Natural killer cell (primary cell): ENCODE results near the gene CPA5. TPM values are rescaled to one million over a fixed set of nuclear protein-coding genes. Genes with fewer than 3 reads are reported as not detected.

ENCODE experiments used
- ATAC-seq, 3 donors: fragments of 150-1000 bp in 2 of 3; fragments of 200-7000 bp in 1 of 3; cut with Tn5 transposase; 1 replicate in 1 of 3; 2 replicates in 2 of 3; pipeline ENCODE4 v1.10.0; 2021; ENCODE audit warnings: mild to moderate bottlenecking in 2 of 3, moderate library complexity in 2 of 3
- DNase-seq, 2 donors: peaks; one replicate each; pipeline versions ENCODE4 v3.0.0 to v3.0.0-alpha.2; 2013 to 2021; ENCODE audit warnings: mixed read lengths in 1 of 2
- H3K27ac ChIP-seq: one replicate; pipeline ENCODE4 v1.5.1; 2013; ENCODE audit warnings: mild to moderate bottlenecking, low read length
- H3K27me3 ChIP-seq: one replicate; pipeline ENCODE4 v1.6.1; 2013; ENCODE audit warnings: low read length; ENCODE audit not compliant: control insufficient read depth, insufficient read depth
- H3K36me3 ChIP-seq: one replicate; pipeline ENCODE4 v1.6.1; 2013; ENCODE audit warnings: low read length; ENCODE audit not compliant: control insufficient read depth, insufficient read depth
- H3K4me1 ChIP-seq: one replicate; pipeline ENCODE4 v1.6.1; 2013; ENCODE audit warnings: low read length; ENCODE audit not compliant: control insufficient read depth, insufficient read depth
- H3K4me3 ChIP-seq: one replicate; pipeline ENCODE4 v1.5.1; 2013; ENCODE audit warnings: low read length
- H3K9me3 ChIP-seq: one replicate; pipeline ENCODE4 v1.6.1; 2013; ENCODE audit warnings: low read length; ENCODE audit not compliant: control insufficient read depth, insufficient read depth
- H3K27ac Mint-ChIP-seq, 2 donors: one replicate each; pipeline ENCODE4 v1.8.0; 2022; ENCODE audit warnings: mild to moderate bottlenecking in 2 of 2, mixed read lengths in 2 of 2, moderate library complexity in 1 of 2
- H3K27me3 Mint-ChIP-seq, 2 donors: one replicate each; pipeline ENCODE4 v1.8.0; 2022; ENCODE audit warnings: low read depth in 2 of 2, mixed read lengths in 2 of 2
- H3K36me3 Mint-ChIP-seq: one replicate; pipeline ENCODE4 v1.8.0; 2022; ENCODE audit warnings: mixed read lengths
- H3K4me1 Mint-ChIP-seq, 2 donors: one replicate each; pipeline ENCODE4 v1.8.0; 2022; ENCODE audit warnings: mixed read lengths in 2 of 2
- H3K4me3 Mint-ChIP-seq: one replicate; pipeline ENCODE4 v1.8.0; 2022; ENCODE audit warnings: mild to moderate bottlenecking, moderate library complexity, mixed read lengths
- H3K9me3 Mint-ChIP-seq, 2 donors: one replicate each; pipeline ENCODE4 v1.8.0; 2022; ENCODE audit warnings: mixed read lengths in 2 of 2
- CTCF ChIP-seq: fragments of 200-600 bp; IDR thresholded peaks from one replicate; pipeline ENCODE4 v1.8.0; 2022; ENCODE audit warnings: antibody characterized with exemption
- WGBS: methylation state at CpG from one replicate; pipeline ENCODE4 v1.1.7; 2013; ENCODE audit warnings: missing lambda C conversion rate; ENCODE audit not compliant: insufficient coverage; 5-methylcytosine and 5-hydroxymethylcytosine counted together
- intact Hi-C: fragments of 100-400 bp; cut with micrococcal nuclease; formaldehyde crosslinking; loops from one replicate; pipeline ENCODE4 v1.14.2; 2022
- total RNA-seq, 4 donors: library from RNA; stranded (reverse); fragments of 120-200 nt in 1 of 4; gene quantifications; one replicate each; pipeline versions ENCODE4 v1.2.3 to v1.2.4, GENCODE V29; 2013 to 2022

CPA5 gene
- total RNA-seq, 3 donors from 2014 or later (not counting 1 experiment from before 2014, with no cell fraction given), result not detected

DNA sequence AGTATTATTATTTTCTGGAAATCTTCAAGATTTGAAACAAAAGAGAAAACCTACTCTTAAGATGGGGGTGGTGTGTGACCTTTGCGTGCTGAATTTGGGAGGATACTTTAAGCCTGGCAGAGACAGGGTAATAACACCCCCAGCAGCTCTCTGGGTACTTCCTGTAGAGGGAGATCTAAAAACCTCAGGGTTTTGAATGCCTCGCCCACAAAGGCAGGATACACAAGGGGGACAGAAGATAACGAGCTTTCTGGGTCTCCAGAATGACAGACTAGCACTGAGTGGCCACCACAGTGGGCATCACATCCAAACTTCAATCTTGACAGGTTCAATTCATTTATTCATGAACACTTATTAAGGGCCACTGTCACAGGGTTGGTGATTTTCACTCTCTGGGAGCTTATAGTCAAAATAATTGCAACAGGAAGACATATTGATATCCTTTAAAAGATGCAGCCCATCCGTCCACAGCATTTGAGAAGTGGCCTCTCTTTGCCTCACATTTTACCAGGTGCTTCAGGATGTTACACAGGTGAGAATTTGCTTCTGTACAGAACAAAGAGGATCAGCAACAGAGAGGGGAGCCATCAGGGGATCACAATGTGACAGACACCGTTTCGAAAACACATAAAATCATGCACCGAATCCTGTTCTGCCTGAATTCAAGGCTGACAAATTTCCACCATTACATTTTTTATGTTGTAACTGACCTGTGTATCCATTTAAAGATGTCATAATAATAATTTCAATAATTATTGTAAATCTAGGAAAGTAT, 50.0 kb downstream of the CPA5 start:
- Histone ChIP-seq H3K27me3 (no peaks in the 10 kb centered on the region), H3K27ac (no peak overlapping the region), H3K4me1 (peaks cover 14% of the 10 kb centered on the region), H3K9me3 (no peaks in the 10 kb centered on the region), H3K36me3 (no peaks in the 10 kb centered on the region), H3K4me3 (no peak overlapping the region)
- peaks cover 6% of the 10 kb centered on the region for H3K36me3 Mint-ChIP-seq
- peak overlapping the region; percentile 81 for H3K4me3 Mint-ChIP-seq
- intact Hi-C loops, result no loop called here
- peaks cover 23 to 24% of the 10 kb centered on the region in 2 donors for H3K4me1 Mint-ChIP-seq
- TF ChIP-seq CTCF, result no peak
- H3K27ac Mint-ChIP-seq, result peak overlapping the region; percentile 82 to 83
- H3K27me3 Mint-ChIP-seq, result no peaks in the 10 kb centered on the region
- H3K9me3 Mint-ChIP-seq, result no peaks in the 10 kb centered on the region
- peak in 1 of 2 donors; percentile 71 for DNase-seq
- WGBS, result 48% methylated on average over 6 of the region's 7 CpGs
- peak; percentile 88 to 98 (median 97) for ATAC-seq

GRCh38 chr7:130395421-130395820, 50.8 kb downstream of the CPA5 start:
- H3K27ac ChIP-seq, result no peak overlapping the region
- peaks cover 14% of the 10 kb centered on the region for H3K4me1 ChIP-seq
- WGBS, result 86% methylated on average over 3 of the region's 5 CpGs
- TF ChIP-seq CTCF, result no peak
- no peaks in the 10 kb centered on the region for H3K36me3 ChIP-seq
- H3K4me3 ChIP-seq, result no peak overlapping the region
- H3K9me3 ChIP-seq, result no peaks in the 10 kb centered on the region
- H3K27me3 ChIP-seq, result no peaks in the 10 kb centered on the region
- H3K36me3 Mint-ChIP-seq, result peaks cover 6% of the 10 kb centered on the region
- no peaks in the 10 kb centered on the region for H3K27me3 Mint-ChIP-seq
- H3K4me1 Mint-ChIP-seq, result peaks cover 23 to 24% of the 10 kb centered on the region in 2 donors
- no peak for ATAC-seq
- intact Hi-C loops, result no loop called here
- H3K4me3 Mint-ChIP-seq, result no peak overlapping the region
- H3K27ac Mint-ChIP-seq, result peak overlapping the region; percentile 82 to 83
- no peak for DNase-seq
- H3K9me3 Mint-ChIP-seq, result no peaks in the 10 kb centered on the region

DNA sequence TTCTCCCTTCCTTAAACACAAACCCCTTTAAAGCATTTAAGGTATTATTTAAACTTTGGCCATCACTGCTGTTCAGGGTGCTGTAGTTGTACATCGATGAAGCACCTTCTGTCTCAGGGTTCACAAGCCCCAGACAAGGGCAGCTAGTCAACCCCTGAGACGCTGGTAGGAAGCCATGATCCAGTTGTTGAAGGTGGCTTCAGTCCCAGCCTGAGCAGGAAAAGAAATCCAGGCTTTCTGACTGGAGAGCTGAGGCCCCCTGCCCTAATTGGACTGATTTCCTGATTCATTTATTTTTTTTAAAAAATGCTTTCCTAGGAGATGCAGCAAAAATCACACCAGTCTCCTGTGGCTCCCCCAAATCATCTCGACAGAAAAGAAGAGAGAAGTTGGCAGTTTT, 51.5 kb downstream of the CPA5 start:
- H3K4me3 Mint-ChIP-seq, result no peak overlapping the region

More for the DNA sequence above, 51.5 kb downstream of the CPA5 start:
- 94% methylated on average over 3 of the region's 3 CpGs for WGBS
- intact Hi-C loops, result no loop called here
- no peak overlapping the region for H3K27ac ChIP-seq
- TF ChIP-seq CTCF, result no peak
- no peaks in the 10 kb centered on the region for H3K9me3 ChIP-seq
- H3K27me3 Mint-ChIP-seq, result no peaks in the 10 kb centered on the region
- no peak overlapping the region for H3K4me3 ChIP-seq
- H3K27me3 ChIP-seq, result no peaks in the 10 kb centered on the region
- peaks cover 6% of the 10 kb centered on the region for H3K36me3 Mint-ChIP-seq
- H3K4me1 ChIP-seq, result peaks cover 14% of the 10 kb centered on the region
- no peak for ATAC-seq
- peaks cover 4% of the 10 kb centered on the region for H3K36me3 ChIP-seq
- peaks cover 23 to 24% of the 10 kb centered on the region in 2 donors for H3K4me1 Mint-ChIP-seq
- no peak for DNase-seq
- H3K9me3 Mint-ChIP-seq, result no peaks in the 10 kb centered on the region
- peak overlapping the region in 1 of 2 donors; percentile 9 for H3K27ac Mint-ChIP-seq
